B cell (primary cell): Measurements from ENCODE around the gene NOA1. TPM values are rescaled to one million over a fixed set of nuclear protein-coding genes. Genes with fewer than 3 reads are reported as not detected.

Source experiments
- ATAC-seq: fragments of 200-7000 bp; cut with Tn5 transposase; one replicate; pipeline ENCODE4 v1.10.0; 2021; ENCODE audit warnings: low read depth, mild to moderate bottlenecking, moderate number of reproducible peaks, moderate library complexity
- CTCF ChIA-PET: fragments of 350-600 bp; sonication (Branson Sonifier 250); formaldehyde crosslinking; loops from one replicate; lab custom pipeline; 2021; ENCODE audit warnings: antibody characterized with exemption, inconsistent platforms; lab: Charles Lee
- POLR2A ChIA-PET: fragments of 350-600 bp; sonication (Branson Sonifier 250); formaldehyde crosslinking; loops from one replicate; lab custom pipeline; 2021; ENCODE audit warnings: antibody characterized with exemption; lab: Charles Lee
- DNase-seq: peaks from one replicate; pipeline ENCODE4 v3.0.0; 2013
- H2AFZ ChIP-seq: 2 replicates; pipeline ENCODE4 v1.6.1; 2012; ENCODE audit warnings: mild to moderate bottlenecking, low read depth, low read length; ENCODE audit not compliant: insufficient read depth, poor library complexity, severe bottlenecking
- H3K27ac ChIP-seq, 2 donors: 1 replicate in 1 of 2; 2 replicates in 1 of 2; pipeline ENCODE4 v1.5.1; 2012 to 2013; ENCODE audit warnings: low read length in 2 of 2, mild to moderate bottlenecking in 2 of 2, moderate library complexity in 1 of 2
- H3K27me3 ChIP-seq, 4 experiments: fragments of 200-600 bp in 1 of 4; sonication (generic) in 1 of 4; replicated peaks in 1 of 4; 1 replicate in 2 of 4; 2 replicates in 2 of 4; pipeline versions ENCODE4 v1.6.1 to v1.7.0; 2013 to 2016; ENCODE audit warnings: low read length in 3 of 4, mild to moderate bottlenecking in 2 of 4, mixed read lengths in 1 of 4, moderate library complexity in 1 of 4; ENCODE audit not compliant: insufficient read depth in 4 of 4, control insufficient read depth in 3 of 4; ENCODE audit errors: control extremely low read depth in 1 of 4
- H3K36me3 ChIP-seq, 2 experiments: replicated peaks in 1 of 2; 1 replicate in 1 of 2; 2 replicates in 1 of 2; pipeline versions ENCODE4 v1.6.1 to v1.7.1; 2013; ENCODE audit warnings: low read length in 1 of 2; ENCODE audit not compliant: insufficient read depth in 2 of 2, control insufficient read depth in 1 of 2; ENCODE audit errors: control extremely low read depth in 1 of 2, extremely low read depth in 1 of 2
- H3K4me1 ChIP-seq, 2 donors: fragments of 200-600 bp in 1 of 2; sonication (generic) in 1 of 2; 1 replicate in 1 of 2; 2 replicates in 1 of 2; pipeline versions ENCODE4 v1.5.1 to v1.6.1; 2013 to 2017; ENCODE audit warnings: low read length in 2 of 2; ENCODE audit not compliant: control insufficient read depth in 2 of 2, insufficient read depth in 2 of 2
- H3K4me2 ChIP-seq: replicated peaks from 2 replicates; pipeline ENCODE3; 2012; ENCODE audit warnings: mild to moderate bottlenecking, low read depth, low read length; ENCODE audit not compliant: poor library complexity, severe bottlenecking
- H3K4me3 ChIP-seq, 5 experiments: fragments of 200-600 bp in 1 of 5; sonication (generic) in 1 of 5; 1 replicate in 3 of 5; 2 replicates in 2 of 5; pipeline versions ENCODE4 v1.5.1 to v1.7.0; 2011 to 2016; ENCODE audit warnings: low read length in 4 of 5, mild to moderate bottlenecking in 4 of 5, low read depth in 2 of 5, control low read depth in 1 of 5, moderate library complexity in 1 of 5; ENCODE audit not compliant: insufficient read depth in 1 of 5; ENCODE audit errors: control extremely low read depth in 1 of 5, extremely low read depth in 1 of 5
- H3K79me2 ChIP-seq: fragments of 200-600 bp; sonication (generic); one replicate; pipeline ENCODE4 v1.6.0; 2016; ENCODE audit warnings: low read length; ENCODE audit not compliant: control insufficient read depth, insufficient read depth
- H3K9ac ChIP-seq: fragments of 200-600 bp; sonication (generic); 2 replicates; pipeline ENCODE4 v1.6.1; 2017; ENCODE audit warnings: mild to moderate bottlenecking, low read length, moderate library complexity
- H3K9me3 ChIP-seq, 3 donors: one replicate each; pipeline versions ENCODE4 v1.6.1 to v1.7.1; 2013; ENCODE audit warnings: low read length in 2 of 3; ENCODE audit not compliant: control insufficient read depth in 2 of 3, insufficient read depth in 1 of 3; ENCODE audit errors: control extremely low read depth in 1 of 3
- H4K20me1 ChIP-seq: 2 replicates; pipeline ENCODE4 v1.6.0; 2012; ENCODE audit warnings: mild to moderate bottlenecking, low read length; ENCODE audit not compliant: insufficient read depth, control insufficient read depth, poor library complexity, severe bottlenecking
- H3K27ac Mint-ChIP-seq: one replicate; pipeline ENCODE4 v1.8.0; 2021; ENCODE audit warnings: mixed read lengths
- H3K27me3 Mint-ChIP-seq: one replicate; pipeline ENCODE4 v1.8.0; 2021; ENCODE audit warnings: mixed read lengths
- H3K4me1 Mint-ChIP-seq: one replicate; pipeline ENCODE4 v1.8.0; 2021; ENCODE audit warnings: mixed read lengths
- H3K4me3 Mint-ChIP-seq: one replicate; pipeline ENCODE4 v1.8.0; 2021; ENCODE audit warnings: mixed read lengths
- H3K9me3 Mint-ChIP-seq: one replicate; pipeline ENCODE4 v1.8.0; 2022; ENCODE audit warnings: mixed read lengths; ENCODE audit not compliant: insufficient read depth
- CTCF ChIP-seq: fragments of 200-600 bp; IDR thresholded peaks from one replicate; pipeline ENCODE4 v1.8.0; 2022; ENCODE audit warnings: antibody characterized with exemption, mild to moderate bottlenecking
- EZH2 ChIP-seq: IDR thresholded peaks from 2 replicates; pipeline ENCODE4 v1.6.1; 2012; ENCODE audit warnings: borderline replicate concordance, low read depth, mild to moderate bottlenecking, moderate library complexity, low read length; ENCODE audit not compliant: insufficient read depth, poor library complexity, severe bottlenecking
- WGBS: methylation state at CpG from one replicate; pipeline ENCODE4 v1.1.5; 2013; ENCODE audit warnings: missing lambda C conversion rate; ENCODE audit not compliant: insufficient coverage; 5-methylcytosine and 5-hydroxymethylcytosine counted together
- intact Hi-C: fragments of 100-400 bp; cut with micrococcal nuclease; formaldehyde crosslinking; loops from one replicate; pipeline ENCODE4 v1.10.0; 2022
- polyA plus RNA-seq: library from polyadenylated mRNA; depleted of rRNA; stranded (reverse); fragments of >200 nt; gene quantifications from 2 replicates; pipeline ENCODE4 v1.2.3, GENCODE V29; 2012
- total RNA-seq, 2 donors: library from RNA; stranded (reverse); fragments of 120-200 nt in 1 of 2; gene quantifications; 1 replicate in 1 of 2; 2 replicates in 1 of 2; pipeline versions ENCODE4 v1.2.3 to v1.2.4, GENCODE V29; 2013 to 2022

NOA1 gene
- total and polyA plus RNA-seq, 2 donors (not counting 1 experiment from before 2014, with no cell fraction given): 17.4 to 22.7 TPM

- Mint-ChIP-seq H3K27ac (no peak overlapping the region), H3K4me1 (no peaks in the 10 kb centered on the region), H3K9me3 (no peaks in the 10 kb centered on the region), H3K4me3 (no peak overlapping the region), H3K27me3 (no peaks in the 10 kb centered on the region)
- WGBS: 90% methylated on average over 5 of the region's 9 CpGs
- no peaks in the 10 kb centered on the region for H3K9me3 ChIP-seq
- H3K27ac ChIP-seq: no peak overlapping the region
- ChIA-PET CTCF (interaction anchor here (0.7 kb wide), 1 partner anchor 212 kb away, joined by 3 read pairs; no protein-coding TSS in a partner anchor), POLR2A (no interaction called here)
- no peak overlapping the region for H2AFZ ChIP-seq
- ATAC-seq (no peak), DNase-seq (no peak)
- no peaks in the 10 kb centered on the region for H3K4me1 ChIP-seq
- no peaks in the 10 kb centered on the region for H3K79me2 ChIP-seq
- no peak overlapping the region for H3K4me3 ChIP-seq
- no peaks in the 10 kb centered on the region for H4K20me1 ChIP-seq
- intact Hi-C loops: no loop called here
- no peak overlapping the region for H3K9ac ChIP-seq
- TF ChIP-seq EZH2 (no peak), CTCF (no peak)
- no peak overlapping the region for H3K4me2 ChIP-seq
- H3K36me3 ChIP-seq: no peaks in the 10 kb centered on the region
- H3K27me3 ChIP-seq: no peaks in the 10 kb centered on the region
Measured at GRCh38 chr4:56953680-56954520, 23.5 kb downstream of the NOA1 start.

GRCh38 chr4:56941403-56941802, 36.0 kb downstream of the NOA1 start:
- ChIA-PET CTCF (no interaction called here), POLR2A (no interaction called here)
- Histone ChIP-seq H3K4me1 (no peaks in the 10 kb centered on the region), H3K4me2 (no peak overlapping the region), H4K20me1 (no peaks in the 10 kb centered on the region), H3K79me2 (no peaks in the 10 kb centered on the region), H3K27me3 (no peaks in the 10 kb centered on the region), H3K9me3 (no peaks in the 10 kb centered on the region), H3K36me3 (peaks cover 3 to 9% of the 10 kb centered on the region in 2 experiments), H3K9ac (no peak overlapping the region), H3K27ac (no peak overlapping the region), H2AFZ (no peak overlapping the region), H3K4me3 (no peak overlapping the region)
- Mint-ChIP-seq H3K27me3 (no peaks in the 10 kb centered on the region), H3K4me1 (no peaks in the 10 kb centered on the region), H3K27ac (no peak overlapping the region), H3K9me3 (no peaks in the 10 kb centered on the region), H3K4me3 (no peak overlapping the region)
- intact Hi-C loops: no loop called here
- WGBS: no CpG with 5 or more reads among the region's 3 CpGs
- no peak for TF ChIP-seq EZH2
- TF ChIP-seq CTCF: no peak
- DNase-seq (no peak), ATAC-seq (no peak)
